ENCODE results near the gene ERP27.

ERP27 gene

DNA sequence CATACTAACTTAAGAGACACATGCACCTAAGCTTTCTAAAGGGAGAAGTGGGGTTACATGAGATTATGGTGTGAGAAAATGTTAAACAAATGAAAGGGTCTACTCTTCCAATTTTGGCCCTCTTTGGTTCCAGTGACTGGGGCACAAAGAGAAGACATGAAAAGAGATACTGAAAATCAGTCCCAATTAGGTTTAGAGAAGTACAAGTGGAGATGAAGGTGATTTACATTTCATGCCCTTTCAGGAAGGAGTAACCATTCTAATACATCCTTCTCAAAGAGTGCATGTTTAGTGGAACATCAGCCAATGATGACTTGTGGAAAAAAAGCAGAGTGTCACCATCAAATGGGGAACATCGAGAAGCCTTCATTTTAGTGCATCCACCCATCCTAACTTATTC lies 67.1 kb downstream of the ERP27 start:
- no peak for DNase-seq (ENCODE audit: low read depth in 2 of 2)

DNA sequence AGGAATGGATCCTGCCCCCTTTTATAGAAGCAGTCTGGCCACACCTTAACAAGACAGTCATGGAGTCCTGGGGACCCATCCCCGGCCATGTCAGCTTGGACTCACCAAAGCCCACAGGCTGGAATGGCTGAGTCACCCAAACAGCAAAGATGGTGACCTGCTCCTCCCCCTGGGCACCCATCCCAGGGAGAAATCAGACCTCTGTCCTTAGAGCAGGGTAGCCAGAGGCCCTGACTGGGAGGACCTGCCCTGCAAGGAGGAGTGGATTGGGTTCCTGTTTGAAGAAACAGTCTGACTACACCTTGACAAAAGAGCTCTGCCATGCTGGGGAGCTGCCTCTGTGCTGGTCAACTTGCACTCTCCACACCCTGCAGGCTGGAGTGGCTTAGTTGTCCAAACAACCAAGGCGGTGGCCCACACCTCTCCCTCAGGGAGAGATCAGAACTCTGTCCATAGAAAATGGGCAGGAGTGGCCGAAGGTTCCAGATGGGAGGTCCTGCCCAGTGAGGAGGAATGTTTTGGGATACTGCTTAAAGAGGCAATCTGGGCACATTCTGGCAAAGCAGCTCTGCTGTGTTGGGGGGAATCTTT lies 69.3 kb downstream of the ERP27 start:
- no peak for DNase-seq (ENCODE audit: low read depth in 2 of 2)

Measured in stimulated activated CD4-positive, alpha-beta T cell treated with anti-CD3 and anti-CD28 coated beads, Interleukin-15, amount 100 ng/mL, for 48 hours (primary cell).